ENCODE measurements around the gene TMEM176A. TPM values are rescaled to one million over a fixed set of nuclear protein-coding genes. Genes with fewer than 3 reads are reported as not detected.
"Not testable (repeated sequence)": the region's sequence is repeated elsewhere in the genome, so short reads cannot be mapped to it uniquely, and the experiment has no call there.

The TMEM176A gene
- total and polyA plus RNA-seq, 5 donors from 2014 or later: 0.24 TPM; not detected in 3

DNA sequence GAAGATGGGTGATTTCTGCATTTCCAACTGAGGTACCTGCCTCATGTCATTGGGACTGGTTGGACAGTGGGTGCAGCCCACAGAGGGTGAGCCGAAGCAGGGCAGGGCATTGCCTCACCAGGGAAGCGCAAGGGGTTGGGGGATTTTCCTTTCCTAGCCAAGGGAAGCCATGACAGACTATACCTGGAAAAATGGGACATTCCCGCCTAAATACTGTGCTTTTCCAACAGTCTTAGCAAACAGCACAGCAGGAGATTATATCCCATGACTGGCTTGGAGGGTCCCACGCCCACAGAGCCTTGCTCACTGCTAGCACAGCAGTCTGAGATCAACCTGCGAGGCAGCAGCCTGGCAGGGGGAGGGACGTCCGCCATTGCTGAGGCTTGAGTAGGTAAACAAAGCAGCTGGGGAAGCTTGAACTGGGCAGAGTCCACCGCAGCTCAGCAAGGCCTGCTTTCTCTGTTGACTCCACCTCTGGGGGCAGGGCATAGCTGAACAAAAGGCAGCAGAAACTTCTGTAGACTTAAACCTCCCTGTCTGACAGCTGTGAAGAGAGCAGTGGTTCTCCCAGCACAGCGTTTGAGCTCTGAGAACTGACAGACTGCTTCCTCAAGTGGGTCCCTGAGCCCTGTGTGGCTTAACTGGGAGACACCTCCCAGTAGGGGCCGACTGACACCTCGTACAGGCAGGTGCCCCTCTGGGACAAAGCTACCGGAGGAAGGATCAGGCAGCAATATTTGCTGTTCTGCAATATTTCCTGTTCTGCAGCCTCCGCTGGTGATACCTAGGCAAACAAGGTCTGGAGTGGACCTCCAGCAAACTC is 7.3 kb downstream of the TMEM176A start:
- not testable (repeated sequence) for H3K4me3 Mint-ChIP-seq; H3K4me1 Mint-ChIP-seq; H3K27ac ChIP-seq (ENCODE audit: insufficient read depth, low read length, poor library complexity, severe bottlenecking); H3K36me3 Mint-ChIP-seq; H3K27ac Mint-ChIP-seq; ATAC-seq (ENCODE audit: low read depth in 2 of 2); H3K36me3 ChIP-seq (ENCODE audit: control insufficient read depth, insufficient read depth, low read length); H3K4me1 ChIP-seq (ENCODE audit: control insufficient read depth, insufficient read depth, low read length, poor library complexity, severe bottlenecking); DNase-seq; H3K4me3 ChIP-seq (ENCODE audit: low read depth, low read length)
- H3K9me3 ChIP-seq (ENCODE audit: control insufficient read depth in 2 of 2, low read length in 2 of 2): peaks cover 11 to 21% of the 10 kb centered on the region in 2 experiments
- peaks cover 0 to 21% (median 6%) of the 10 kb centered on the region in 7 donors for H3K9me3 Mint-ChIP-seq
- peaks cover 18% of the 10 kb centered on the region for H3K27me3 ChIP-seq (ENCODE audit: control insufficient read depth, insufficient read depth, low read length)
- H3K27me3 Mint-ChIP-seq: peaks cover 73% of the 10 kb centered on the region

DNA sequence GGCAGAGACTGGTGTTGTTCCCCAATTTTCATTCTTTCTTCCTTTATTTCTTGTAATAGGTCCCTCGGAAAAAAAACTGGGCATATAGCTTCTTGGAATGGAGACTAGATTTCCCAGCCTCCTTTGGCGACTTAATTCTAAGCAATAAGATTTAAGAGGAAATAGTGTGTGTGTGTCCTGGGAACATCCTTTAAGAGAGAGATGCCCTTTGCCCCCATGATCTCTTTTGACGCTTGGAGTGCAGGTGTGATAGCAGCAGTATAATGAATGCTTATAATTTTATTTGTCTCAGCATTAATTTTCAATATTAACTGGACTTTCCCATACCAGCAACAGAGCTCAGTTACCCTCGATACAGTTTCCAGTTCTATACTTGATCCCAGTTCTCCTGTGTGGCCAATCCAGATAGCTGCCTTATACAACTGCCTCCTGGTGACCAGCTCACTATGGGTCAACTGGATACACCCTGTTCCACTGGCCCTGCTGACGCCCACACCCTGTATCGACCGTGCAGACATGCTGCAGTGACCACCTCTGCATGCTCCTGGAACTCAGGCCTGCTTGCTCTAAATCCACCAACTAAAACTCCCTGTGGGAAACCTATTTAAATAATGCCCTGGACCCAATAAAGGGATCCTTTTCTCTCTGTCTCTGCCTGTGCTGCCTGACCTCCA is 13.9 kb downstream of the TMEM176A start:
- H3K27me3 Mint-ChIP-seq: peaks cover 61% of the 10 kb centered on the region
- H3K4me1 ChIP-seq (ENCODE audit: control insufficient read depth, insufficient read depth, low read length, poor library complexity, severe bottlenecking): no peaks in the 10 kb centered on the region
- no peak overlapping the region for H3K27ac Mint-ChIP-seq
- no peak overlapping the region for H3K4me3 Mint-ChIP-seq
- H3K27ac ChIP-seq (ENCODE audit: insufficient read depth, low read length, poor library complexity, severe bottlenecking): no peak overlapping the region
- H3K4me1 Mint-ChIP-seq: peaks cover 0 to 5% (median 0%) of the 10 kb centered on the region in 4 donors
- no peaks in the 10 kb centered on the region for H3K36me3 Mint-ChIP-seq
- peaks cover 2 to 13% (median 6%) of the 10 kb centered on the region in 7 donors for H3K9me3 Mint-ChIP-seq
- no peak for DNase-seq
- peaks cover 11% of the 10 kb centered on the region in 2 experiments for H3K9me3 ChIP-seq (ENCODE audit: control insufficient read depth in 2 of 2, low read length in 2 of 2)
- peaks cover 15% of the 10 kb centered on the region for H3K27me3 ChIP-seq (ENCODE audit: control insufficient read depth, insufficient read depth, low read length)
- H3K4me3 ChIP-seq (ENCODE audit: low read depth, low read length): no peak overlapping the region
- no peaks in the 10 kb centered on the region for H3K36me3 ChIP-seq (ENCODE audit: control insufficient read depth, insufficient read depth, low read length)
- no peak for ATAC-seq (ENCODE audit: low read depth in 2 of 2)

DNA sequence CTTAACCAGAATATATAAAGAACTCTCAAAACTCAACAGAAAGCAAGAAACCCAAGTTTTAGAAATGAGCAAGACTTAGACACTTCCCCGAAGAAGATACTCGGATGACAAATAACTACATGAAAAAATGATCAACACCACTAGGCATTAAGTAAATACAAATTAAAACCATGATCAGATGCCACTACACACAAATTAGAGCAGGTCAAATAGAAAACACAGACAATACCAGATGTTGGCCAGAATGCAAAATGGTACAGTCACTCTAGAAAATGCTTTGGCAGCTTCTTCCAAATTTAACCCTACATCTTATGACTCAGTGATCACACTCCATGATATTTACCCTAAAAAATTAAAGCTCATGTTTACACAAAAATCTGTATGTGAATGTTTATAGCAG is 18.4 kb downstream of the TMEM176A start:
- Mint-ChIP-seq H3K4me3 (no peak overlapping the region), H3K4me1 (no peaks in the 10 kb centered on the region), H3K9me3 (peaks cover 0 to 16% (median 7%) of the 10 kb centered on the region in 7 donors), H3K27ac (no peak overlapping the region), H3K36me3 (no peaks in the 10 kb centered on the region), H3K27me3 (peaks cover 60% of the 10 kb centered on the region)
- no peak for DNase-seq
- no peak for ATAC-seq (ENCODE audit: low read depth in 2 of 2)
- no peaks in the 10 kb centered on the region for H3K36me3 ChIP-seq (ENCODE audit: control insufficient read depth, insufficient read depth, low read length)
- H3K9me3 ChIP-seq (ENCODE audit: control insufficient read depth in 2 of 2, low read length in 2 of 2): peaks cover 11% of the 10 kb centered on the region in 2 experiments
- H3K27ac ChIP-seq (ENCODE audit: insufficient read depth, low read length, poor library complexity, severe bottlenecking): no peak overlapping the region
- no peak overlapping the region for H3K4me3 ChIP-seq (ENCODE audit: low read depth, low read length)
- H3K27me3 ChIP-seq (ENCODE audit: control insufficient read depth, insufficient read depth, low read length): peaks cover 18% of the 10 kb centered on the region
- H3K4me1 ChIP-seq (ENCODE audit: control insufficient read depth, insufficient read depth, low read length, poor library complexity, severe bottlenecking): no peaks in the 10 kb centered on the region

DNA sequence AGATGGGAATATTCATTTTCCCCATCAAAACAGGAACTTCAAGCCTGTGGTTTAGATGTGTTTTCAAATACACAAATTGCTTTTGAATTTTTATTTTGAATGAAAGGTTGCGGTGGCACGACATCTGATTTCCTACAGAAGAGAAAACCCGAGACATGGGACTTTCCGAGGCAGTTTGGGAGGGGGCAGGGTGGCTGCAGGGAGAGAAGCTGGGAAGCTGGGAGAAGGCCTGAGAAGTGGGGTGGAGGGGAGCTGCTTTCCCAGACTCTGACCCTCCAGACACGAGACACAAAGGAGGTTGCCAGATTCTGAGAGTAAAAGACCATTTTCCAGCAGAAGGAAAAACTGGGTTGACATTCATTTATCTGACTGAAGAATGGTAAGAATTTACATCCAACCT is 19.6 kb downstream of the TMEM176A start:
- no peaks in the 10 kb centered on the region for H3K36me3 ChIP-seq (ENCODE audit: control insufficient read depth, insufficient read depth, low read length)
- no peak overlapping the region for H3K27ac ChIP-seq (ENCODE audit: insufficient read depth, low read length, poor library complexity, severe bottlenecking)
- Mint-ChIP-seq H3K4me3 (no peak overlapping the region), H3K27me3 (peaks cover 59% of the 10 kb centered on the region), H3K27ac (no peak overlapping the region), H3K36me3 (no peaks in the 10 kb centered on the region), H3K4me1 (no peaks in the 10 kb centered on the region), H3K9me3 (peaks cover 0 to 16% (median 7%) of the 10 kb centered on the region in 7 donors)
- DNase-seq (no peak), ATAC-seq (ENCODE audit: low read depth in 2 of 2) (no peak)
- no peaks in the 10 kb centered on the region for H3K4me1 ChIP-seq (ENCODE audit: control insufficient read depth, insufficient read depth, low read length, poor library complexity, severe bottlenecking)
- no peak overlapping the region for H3K4me3 ChIP-seq (ENCODE audit: low read depth, low read length)
- H3K9me3 ChIP-seq (ENCODE audit: control insufficient read depth in 2 of 2, low read length in 2 of 2): peaks cover 11% of the 10 kb centered on the region in 2 experiments
- peaks cover 18% of the 10 kb centered on the region for H3K27me3 ChIP-seq (ENCODE audit: control insufficient read depth, insufficient read depth, low read length)

DNA sequence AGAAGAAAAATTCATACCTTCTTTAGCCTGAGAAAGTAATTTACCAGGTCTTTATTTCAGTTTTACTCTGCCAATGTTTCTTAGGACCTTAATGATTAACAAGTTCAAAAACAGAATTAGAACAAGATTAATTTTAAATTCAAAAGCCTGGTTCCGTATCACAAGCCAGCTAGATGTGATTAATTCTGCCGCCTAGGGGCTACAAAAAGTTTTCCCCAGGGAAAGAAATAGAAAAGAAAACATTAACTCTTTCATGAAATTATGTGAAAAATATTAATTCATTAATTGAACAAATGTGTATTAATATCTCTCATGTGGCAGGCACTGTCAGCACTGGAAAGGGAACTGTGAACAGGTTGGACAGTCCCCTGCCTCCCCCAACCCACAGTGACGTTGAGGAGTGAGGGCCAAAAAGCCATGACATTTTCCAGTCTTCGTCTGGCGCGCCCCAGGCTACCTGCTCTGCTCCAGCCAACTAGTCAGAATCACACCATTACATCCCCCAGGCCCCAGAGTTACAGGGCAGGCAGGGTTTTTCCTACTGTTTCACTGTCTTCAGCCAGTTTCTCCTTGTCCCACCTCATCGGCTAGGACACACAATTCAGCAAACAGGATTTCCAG is 20.1 kb downstream of the TMEM176A start:
- H3K27me3 Mint-ChIP-seq: peaks cover 58% of the 10 kb centered on the region
- no peak overlapping the region for H3K27ac ChIP-seq (ENCODE audit: insufficient read depth, low read length, poor library complexity, severe bottlenecking)

DNA sequence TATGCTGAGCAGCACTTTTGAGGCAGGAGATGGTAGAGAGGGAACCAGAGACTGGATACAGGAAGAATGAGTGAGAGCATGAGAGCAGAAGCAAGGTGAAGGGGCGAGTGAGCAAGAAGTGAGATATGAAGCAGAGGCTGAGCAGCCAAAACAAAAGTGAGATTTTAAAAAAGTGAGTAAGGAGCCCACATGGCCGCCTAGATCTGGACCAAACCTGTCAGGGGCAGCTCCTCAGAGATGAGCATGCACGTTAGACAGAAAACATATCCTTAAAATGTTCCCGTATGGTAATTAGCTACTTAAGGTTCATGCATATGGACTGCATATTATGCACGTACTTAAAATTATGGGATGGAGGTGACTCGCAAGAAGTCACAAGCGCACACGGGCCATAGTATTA is 22.5 kb downstream of the TMEM176A start:
- no peak for DNase-seq
- no peak for ATAC-seq (ENCODE audit: low read depth in 2 of 2)
- H3K4me1 ChIP-seq (ENCODE audit: control insufficient read depth, insufficient read depth, low read length, poor library complexity, severe bottlenecking): no peaks in the 10 kb centered on the region
- Mint-ChIP-seq H3K36me3 (no peaks in the 10 kb centered on the region), H3K9me3 (peaks cover 0 to 6% (median 0%) of the 10 kb centered on the region in 7 donors), H3K27ac (no peak overlapping the region), H3K4me1 (no peaks in the 10 kb centered on the region), H3K4me3 (no peak overlapping the region), H3K27me3 (peaks cover 49% of the 10 kb centered on the region)
- H3K27ac ChIP-seq (ENCODE audit: insufficient read depth, low read length, poor library complexity, severe bottlenecking): no peak overlapping the region
- no peaks in the 10 kb centered on the region for H3K36me3 ChIP-seq (ENCODE audit: control insufficient read depth, insufficient read depth, low read length)
- peaks cover 13% of the 10 kb centered on the region for H3K27me3 ChIP-seq (ENCODE audit: control insufficient read depth, insufficient read depth, low read length)
- H3K9me3 ChIP-seq (ENCODE audit: control insufficient read depth in 2 of 2, low read length in 2 of 2): no peaks in the 10 kb centered on the region
- H3K4me3 ChIP-seq (ENCODE audit: low read depth, low read length): no peak overlapping the region

More for the DNA sequence above, 20.1 kb downstream of the TMEM176A start:
- no peak overlapping the region for H3K27ac Mint-ChIP-seq
- Histone ChIP-seq H3K27me3 (ENCODE audit: control insufficient read depth, insufficient read depth, low read length) (peaks cover 17% of the 10 kb centered on the region), H3K9me3 (ENCODE audit: control insufficient read depth in 2 of 2, low read length in 2 of 2) (peaks cover 9% of the 10 kb centered on the region in 2 experiments), H3K36me3 (ENCODE audit: control insufficient read depth, insufficient read depth, low read length) (no peaks in the 10 kb centered on the region), H3K4me1 (ENCODE audit: control insufficient read depth, insufficient read depth, low read length, poor library complexity, severe bottlenecking) (no peaks in the 10 kb centered on the region), H3K4me3 (ENCODE audit: low read depth, low read length) (no peak overlapping the region)
- no peaks in the 10 kb centered on the region for H3K36me3 Mint-ChIP-seq
- H3K4me3 Mint-ChIP-seq: no peak overlapping the region
- no peak for ATAC-seq (ENCODE audit: low read depth in 2 of 2)
- peaks cover 0 to 14% (median 5%) of the 10 kb centered on the region in 7 donors for H3K9me3 Mint-ChIP-seq
- DNase-seq: no peak
- no peaks in the 10 kb centered on the region for H3K4me1 Mint-ChIP-seq

DNA sequence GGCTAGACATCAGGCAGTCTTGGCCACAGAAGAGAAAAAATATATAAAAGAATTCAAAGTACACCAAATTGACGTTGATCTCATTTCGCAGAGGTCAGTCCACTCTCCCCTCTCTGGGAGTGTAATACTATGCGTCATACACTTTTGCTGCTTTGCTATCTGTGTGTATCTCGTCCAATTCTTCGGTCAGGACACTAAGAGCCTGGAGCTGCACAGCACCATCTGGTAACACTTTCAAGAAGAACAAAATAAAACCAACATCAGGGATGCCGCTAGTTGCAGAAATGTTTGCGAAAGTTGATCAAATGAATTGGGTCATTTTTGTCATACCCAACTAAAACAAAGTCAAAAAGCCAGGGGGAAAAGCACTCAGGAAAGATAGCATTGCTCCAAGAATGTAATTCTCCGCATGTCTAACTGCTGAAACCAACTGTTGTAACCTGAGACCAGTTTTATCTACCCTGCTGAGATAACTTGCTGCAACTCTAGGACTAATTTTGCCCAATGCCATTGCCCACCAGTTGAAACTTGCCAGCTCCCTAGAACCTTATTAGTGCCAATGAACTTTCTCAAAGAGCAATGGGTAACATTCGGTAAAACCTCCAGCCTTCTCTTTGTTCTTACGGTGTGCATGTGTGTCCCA is 23.0 kb downstream of the TMEM176A start:
- H3K36me3 Mint-ChIP-seq: no peaks in the 10 kb centered on the region
- no peaks in the 10 kb centered on the region for H3K4me1 Mint-ChIP-seq
- no peak for DNase-seq
- H3K27ac Mint-ChIP-seq: no peak overlapping the region
- Histone ChIP-seq H3K4me1 (ENCODE audit: control insufficient read depth, insufficient read depth, low read length, poor library complexity, severe bottlenecking) (no peaks in the 10 kb centered on the region), H3K27me3 (ENCODE audit: control insufficient read depth, insufficient read depth, low read length) (peaks cover 15% of the 10 kb centered on the region), H3K27ac (ENCODE audit: insufficient read depth, low read length, poor library complexity, severe bottlenecking) (no peak overlapping the region), H3K9me3 (ENCODE audit: control insufficient read depth in 2 of 2, low read length in 2 of 2) (no peaks in the 10 kb centered on the region), H3K36me3 (ENCODE audit: control insufficient read depth, insufficient read depth, low read length) (no peaks in the 10 kb centered on the region), H3K4me3 (ENCODE audit: low read depth, low read length) (no peak overlapping the region)
- peaks cover 49% of the 10 kb centered on the region for H3K27me3 Mint-ChIP-seq
- H3K4me3 Mint-ChIP-seq: no peak overlapping the region
- ATAC-seq (ENCODE audit: low read depth in 2 of 2): no peak
- H3K9me3 Mint-ChIP-seq: peaks cover 0 to 6% (median 0%) of the 10 kb centered on the region in 7 donors

Data from CD4-positive, CD25-positive, alpha-beta regulatory T cell (primary cell).